Measurements from ENCODE around the gene ATM. TPM values are rescaled to one million over a fixed set of nuclear protein-coding genes. Genes with fewer than 3 reads are reported as not detected.

Gene ATM
- total RNA-seq, 2 donors from 2014 or later, result 128 to 134 TPM

- no peak overlapping the region for H3K27ac ChIP-seq
- no peak overlapping the region for H3K4me3 ChIP-seq
- H3K36me3 ChIP-seq (replicated peaks in 1 of 2; ENCODE audit: insufficient read depth in 1 of 2, low read depth in 2 of 2), result peaks cover 0 to 7% of the 10 kb centered on the region in 2 donors
- no peaks in the 10 kb centered on the region for H3K4me1 ChIP-seq
- no peak for TF ChIP-seq POLR2A (IDR thresholded peaks at IDR 0.05)
- TF ChIP-seq, protein P1, sequence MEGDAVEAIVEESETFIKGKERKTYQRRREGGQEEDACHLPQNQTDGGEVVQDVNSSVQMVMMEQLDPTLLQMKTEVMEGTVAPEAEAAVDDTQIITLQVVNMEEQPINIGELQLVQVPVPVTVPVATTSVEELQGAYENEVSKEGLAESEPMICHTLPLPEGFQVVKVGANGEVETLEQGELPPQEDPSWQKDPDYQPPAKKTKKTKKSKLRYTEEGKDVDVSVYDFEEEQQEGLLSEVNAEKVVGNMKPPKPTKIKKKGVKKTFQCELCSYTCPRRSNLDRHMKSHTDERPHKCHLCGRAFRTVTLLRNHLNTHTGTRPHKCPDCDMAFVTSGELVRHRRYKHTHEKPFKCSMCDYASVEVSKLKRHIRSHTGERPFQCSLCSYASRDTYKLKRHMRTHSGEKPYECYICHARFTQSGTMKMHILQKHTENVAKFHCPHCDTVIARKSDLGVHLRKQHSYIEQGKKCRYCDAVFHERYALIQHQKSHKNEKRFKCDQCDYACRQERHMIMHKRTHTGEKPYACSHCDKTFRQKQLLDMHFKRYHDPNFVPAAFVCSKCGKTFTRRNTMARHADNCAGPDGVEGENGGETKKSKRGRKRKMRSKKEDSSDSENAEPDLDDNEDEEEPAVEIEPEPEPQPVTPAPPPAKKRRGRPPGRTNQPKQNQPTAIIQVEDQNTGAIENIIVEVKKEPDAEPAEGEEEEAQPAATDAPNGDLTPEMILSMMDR (IDR thresholded peaks at IDR 0.05), result no peak
- 92 to 93% methylated on average over 4 of the region's 4 CpGs for WGBS, 2 donors
- DNase-seq (no peak), ATAC-seq (no peak)
- H3K9me3 ChIP-seq, result no peaks in the 10 kb centered on the region
- intact Hi-C loops (cut with DNase I), result no loop called here
- no peaks in the 10 kb centered on the region for H3K27me3 ChIP-seq
Measured at GRCh38 chr11:108204929-108205499, 17.9 kb upstream of the ATM start.

- no peaks in the 10 kb centered on the region for H3K27me3 ChIP-seq
- WGBS, 2 donors, result 98 to 100% methylated on average over 5 to 6 of the region's 6 CpGs
- peaks cover 0 to 8% of the 10 kb centered on the region in 2 donors for H3K36me3 ChIP-seq (replicated peaks in 1 of 2; ENCODE audit: insufficient read depth in 1 of 2, low read depth in 2 of 2)
- no peak for TF ChIP-seq POLR2A (IDR thresholded peaks at IDR 0.05)
- TF ChIP-seq, protein P1 (IDR thresholded peaks at IDR 0.05), result no peak
- H3K27ac ChIP-seq, result no peak overlapping the region
- DNase-seq (no peak), ATAC-seq (no peak)
- no peak overlapping the region for H3K4me3 ChIP-seq
- H3K9me3 ChIP-seq, result no peaks in the 10 kb centered on the region
- no peaks in the 10 kb centered on the region for H3K4me1 ChIP-seq
- intact Hi-C loops (cut with DNase I), result no loop called here
Measured at GRCh38 chr11:108206171-108206570, 16.7 kb upstream of the ATM start.

- H3K9me3 ChIP-seq, result no peaks in the 10 kb centered on the region
- H3K4me1 ChIP-seq, result no peaks in the 10 kb centered on the region
- no peak for ATAC-seq
- H3K36me3 ChIP-seq (replicated peaks in 1 of 2; ENCODE audit: insufficient read depth in 1 of 2, low read depth in 2 of 2), result peaks cover 0 to 8% of the 10 kb centered on the region in 2 donors
- H3K27ac ChIP-seq, result no peak overlapping the region
- intact Hi-C loops (cut with DNase I), result no loop called here
- TF ChIP-seq POLR2A (IDR thresholded peaks at IDR 0.05), result no peak
- TF ChIP-seq, protein P1 (IDR thresholded peaks at IDR 0.05), result no peak
- H3K27me3 ChIP-seq, result no peaks in the 10 kb centered on the region
- 95 to 100% methylated on average over 3 to 8 of the region's 8 CpGs for WGBS, 2 donors
- no peak for DNase-seq
- H3K4me3 ChIP-seq, result no peak overlapping the region
Measured at GRCh38 chr11:108206969-108207682, 15.7 kb upstream of the ATM start.

DNA sequence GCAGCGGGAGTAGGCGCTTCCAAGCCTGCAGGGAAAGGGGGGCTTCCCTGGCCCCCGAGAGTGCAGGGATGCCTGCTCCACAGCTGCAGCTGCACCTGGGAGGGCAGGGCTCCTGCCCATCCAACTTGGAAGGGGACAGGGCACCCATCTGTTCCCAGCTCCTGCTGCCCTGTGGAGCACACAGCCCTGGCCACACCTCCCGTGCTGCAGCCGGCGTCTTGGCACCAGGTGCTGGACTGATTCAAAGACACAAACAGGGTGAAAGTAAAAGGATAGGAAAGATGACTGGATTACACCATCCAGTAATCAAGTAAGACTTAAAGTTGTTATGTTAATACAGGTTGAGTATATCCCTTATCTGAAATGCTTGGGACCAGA, 15.2 kb upstream of the ATM start:
- Histone ChIP-seq H3K36me3 (replicated peaks in 1 of 2; ENCODE audit: insufficient read depth in 1 of 2, low read depth in 2 of 2) (peaks cover 0 to 8% of the 10 kb centered on the region in 2 donors), H3K4me3 (no peak overlapping the region), H3K27ac (no peak overlapping the region), H3K9me3 (no peaks in the 10 kb centered on the region), H3K27me3 (no peaks in the 10 kb centered on the region), H3K4me1 (no peaks in the 10 kb centered on the region)
- WGBS, 2 donors, result 98% methylated on average over 4 to 6 of the region's 6 CpGs
- DNase-seq, result no peak
- TF ChIP-seq POLR2A (IDR thresholded peaks at IDR 0.05), result no peak
- TF ChIP-seq, protein P1 (IDR thresholded peaks at IDR 0.05), result no peak
- ATAC-seq, result no peak
- intact Hi-C loops (cut with DNase I), result no loop called here

DNA sequence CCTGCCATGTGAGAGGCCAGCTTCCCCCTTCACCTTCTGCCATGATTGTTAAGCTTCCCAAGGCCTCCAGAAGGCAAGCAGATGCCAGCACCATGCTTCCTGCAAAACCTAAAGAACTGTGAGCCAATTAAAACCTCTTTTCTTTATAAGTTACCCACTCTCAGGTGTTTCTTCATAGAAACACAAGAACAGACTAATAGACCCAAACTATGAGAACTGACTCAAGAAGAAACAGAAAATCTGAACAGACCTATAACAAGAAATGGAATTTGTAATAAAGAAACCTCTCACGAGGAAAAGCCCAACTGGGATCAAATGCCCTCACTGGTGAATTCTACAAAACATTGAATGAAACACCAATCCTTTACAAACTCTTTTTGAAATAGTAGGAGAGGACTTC, 12.4 kb upstream of the ATM start:
- H3K4me3 ChIP-seq, result no peak overlapping the region
- no peaks in the 10 kb centered on the region for H3K4me1 ChIP-seq
- TF ChIP-seq POLR2A (IDR thresholded peaks at IDR 0.05), result no peak
- TF ChIP-seq, protein P1 (IDR thresholded peaks at IDR 0.05), result no peak
- no peak overlapping the region for H3K27ac ChIP-seq
- no peak for ATAC-seq
- 88% methylated on average over 1 of the region's 1 CpG for WGBS, 2 donors
- H3K36me3 ChIP-seq (replicated peaks in 1 of 2; ENCODE audit: insufficient read depth in 1 of 2, low read depth in 2 of 2), result peaks cover 0 to 8% of the 10 kb centered on the region in 2 donors
- H3K9me3 ChIP-seq, result no peaks in the 10 kb centered on the region
- intact Hi-C loops (cut with DNase I), result no loop called here
- H3K27me3 ChIP-seq, result no peaks in the 10 kb centered on the region
- no peak for DNase-seq

Data from body of pancreas (tissue), 4 donors.